ENCODE data around the gene LONP2.
A peak's percentile ranks its signal among the peaks of the same experiment; 100 is the strongest.

Gene LONP2

GRCh38 chr16:48261569-48261968 is 17.5 kb downstream of the LONP2 start:
- Mint-ChIP-seq H3K4me1 (ENCODE audit: low read depth) (peaks cover 2% of the 10 kb centered on the region), H3K36me3 (ENCODE audit: low read depth) (peaks cover 47% of the 10 kb centered on the region), H3K27ac (no peak overlapping the region), H3K4me3 (no peak overlapping the region), H3K27me3 (ENCODE audit: low read depth) (no peaks in the 10 kb centered on the region), H3K9me3 (peaks cover 4% of the 10 kb centered on the region)

GRCh38 chr16:48262631-48263030 is 18.5 kb downstream of the LONP2 start:
- peaks cover 46% of the 10 kb centered on the region for H3K36me3 Mint-ChIP-seq (ENCODE audit: low read depth)
- no peak overlapping the region for H3K27ac Mint-ChIP-seq
- peaks cover 3% of the 10 kb centered on the region for H3K4me1 Mint-ChIP-seq (ENCODE audit: low read depth)
- peaks cover 4% of the 10 kb centered on the region for H3K9me3 Mint-ChIP-seq
- H3K4me3 Mint-ChIP-seq = no peak overlapping the region
- no peaks in the 10 kb centered on the region for H3K27me3 Mint-ChIP-seq (ENCODE audit: low read depth)

- Mint-ChIP-seq H3K9me3 (no peaks in the 10 kb centered on the region), H3K4me3 (no peak overlapping the region), H3K27ac (peak overlapping the region; percentile 26), H3K4me1 (ENCODE audit: low read depth) (peaks cover 4% of the 10 kb centered on the region), H3K36me3 (ENCODE audit: low read depth) (peaks cover 18% of the 10 kb centered on the region), H3K27me3 (ENCODE audit: low read depth) (no peaks in the 10 kb centered on the region)
These were observed 24.9 kb downstream of the LONP2 start for GRCh38 chr16:48269011-48269410.

DNA sequence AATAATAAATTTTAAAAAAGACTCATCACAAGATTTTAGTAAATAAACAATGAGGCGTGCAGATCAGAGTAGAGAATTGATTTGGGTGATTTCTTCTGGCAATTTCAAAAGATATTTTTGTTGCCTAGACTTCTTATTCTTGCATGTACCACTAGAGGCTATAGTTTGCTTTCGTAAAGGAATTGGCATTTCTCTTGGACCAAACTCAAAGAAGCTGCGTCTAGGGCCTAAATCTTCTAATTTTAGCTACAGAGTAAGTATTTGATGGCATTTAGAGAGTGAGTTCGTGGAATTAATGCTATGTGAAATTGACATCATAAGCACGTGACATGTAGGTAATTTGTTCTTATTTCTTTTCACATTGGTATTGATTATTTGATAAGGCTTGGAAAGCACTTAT is 27.6 kb downstream of the LONP2 start:
- Mint-ChIP-seq H3K27ac (no peak overlapping the region), H3K9me3 (no peaks in the 10 kb centered on the region), H3K27me3 (ENCODE audit: low read depth) (no peaks in the 10 kb centered on the region), H3K36me3 (ENCODE audit: low read depth) (peaks cover 10% of the 10 kb centered on the region), H3K4me1 (ENCODE audit: low read depth) (peaks cover 5% of the 10 kb centered on the region), H3K4me3 (no peak overlapping the region)

- Mint-ChIP-seq H3K9me3 (no peaks in the 10 kb centered on the region), H3K36me3 (ENCODE audit: low read depth) (peaks cover 15% of the 10 kb centered on the region), H3K27ac (no peak overlapping the region), H3K4me1 (ENCODE audit: low read depth) (peaks cover 2% of the 10 kb centered on the region), H3K27me3 (ENCODE audit: low read depth) (no peaks in the 10 kb centered on the region), H3K4me3 (no peak overlapping the region)
These were observed 28.8 kb downstream of the LONP2 start for GRCh38 chr16:48272837-48273421.

GRCh38 chr16:48274476-48274875 is 30.4 kb downstream of the LONP2 start:
- no peaks in the 10 kb centered on the region for H3K9me3 Mint-ChIP-seq
- H3K27ac Mint-ChIP-seq = no peak overlapping the region
- H3K4me3 Mint-ChIP-seq = no peak overlapping the region
- H3K4me1 Mint-ChIP-seq (ENCODE audit: low read depth) = peaks cover 2% of the 10 kb centered on the region
- no peaks in the 10 kb centered on the region for H3K27me3 Mint-ChIP-seq (ENCODE audit: low read depth)
- peaks cover 20% of the 10 kb centered on the region for H3K36me3 Mint-ChIP-seq (ENCODE audit: low read depth)

DNA sequence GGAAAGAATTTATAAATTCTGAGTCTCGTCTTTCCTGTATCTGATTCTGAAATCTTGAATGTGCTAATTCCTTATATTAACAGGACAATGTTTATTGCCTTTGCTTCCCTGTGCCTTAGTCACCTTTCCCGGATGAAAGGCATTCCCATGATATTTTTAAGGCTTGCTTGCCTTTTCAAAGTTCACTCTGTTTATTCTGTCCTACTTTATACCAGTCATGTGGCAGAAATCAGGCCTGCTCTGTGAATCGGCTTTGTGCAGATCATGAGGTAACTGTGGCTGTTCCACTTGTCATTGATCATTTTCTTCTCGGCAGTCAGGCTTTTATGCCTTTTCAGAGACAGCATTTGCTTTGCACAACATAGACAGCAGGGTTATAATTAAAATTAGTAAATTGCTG is 32.0 kb downstream of the LONP2 start:
- Mint-ChIP-seq H3K36me3 (ENCODE audit: low read depth) (peaks cover 28% of the 10 kb centered on the region), H3K27ac (no peak overlapping the region)

GRCh38 chr16:48277158-48277557 is 33.1 kb downstream of the LONP2 start:
- no peak overlapping the region for H3K27ac Mint-ChIP-seq
- H3K4me3 Mint-ChIP-seq = no peak overlapping the region
- peaks cover 5% of the 10 kb centered on the region for H3K4me1 Mint-ChIP-seq (ENCODE audit: low read depth)
- peaks cover 28% of the 10 kb centered on the region for H3K36me3 Mint-ChIP-seq (ENCODE audit: low read depth)
- no peaks in the 10 kb centered on the region for H3K9me3 Mint-ChIP-seq
- H3K27me3 Mint-ChIP-seq (ENCODE audit: low read depth) = no peaks in the 10 kb centered on the region

More for the DNA sequence above, 32.0 kb downstream of the LONP2 start:
- Mint-ChIP-seq H3K4me1 (ENCODE audit: low read depth) (peaks cover 5% of the 10 kb centered on the region), H3K4me3 (no peak overlapping the region), H3K9me3 (no peaks in the 10 kb centered on the region), H3K27me3 (ENCODE audit: low read depth) (no peaks in the 10 kb centered on the region)

DNA sequence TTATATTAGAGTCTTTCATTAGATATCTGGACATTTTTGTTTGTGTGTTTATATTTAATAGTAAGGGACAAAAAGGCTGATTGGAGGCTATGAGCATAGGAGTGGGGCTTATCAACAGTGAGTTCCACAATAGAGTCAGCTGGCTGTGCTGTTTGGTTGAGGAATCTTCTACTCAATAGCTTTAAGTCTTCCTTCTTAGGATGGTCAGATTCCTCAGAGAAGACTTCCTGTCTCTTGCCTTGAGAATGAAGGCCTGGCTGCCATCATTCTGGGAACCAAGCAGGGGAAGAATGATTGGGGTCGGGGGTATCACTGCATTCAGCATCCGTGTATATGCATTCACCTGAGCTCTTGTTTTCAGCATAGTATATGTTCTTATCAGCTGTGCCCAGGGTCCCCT is 35.1 kb downstream of the LONP2 start:
- H3K27ac Mint-ChIP-seq = no peak overlapping the region
- no peaks in the 10 kb centered on the region for H3K9me3 Mint-ChIP-seq
- no peaks in the 10 kb centered on the region for H3K27me3 Mint-ChIP-seq (ENCODE audit: low read depth)
- H3K4me3 Mint-ChIP-seq = no peak overlapping the region
- peaks cover 12% of the 10 kb centered on the region for H3K4me1 Mint-ChIP-seq (ENCODE audit: low read depth)
- H3K36me3 Mint-ChIP-seq (ENCODE audit: low read depth) = peaks cover 37% of the 10 kb centered on the region

DNA sequence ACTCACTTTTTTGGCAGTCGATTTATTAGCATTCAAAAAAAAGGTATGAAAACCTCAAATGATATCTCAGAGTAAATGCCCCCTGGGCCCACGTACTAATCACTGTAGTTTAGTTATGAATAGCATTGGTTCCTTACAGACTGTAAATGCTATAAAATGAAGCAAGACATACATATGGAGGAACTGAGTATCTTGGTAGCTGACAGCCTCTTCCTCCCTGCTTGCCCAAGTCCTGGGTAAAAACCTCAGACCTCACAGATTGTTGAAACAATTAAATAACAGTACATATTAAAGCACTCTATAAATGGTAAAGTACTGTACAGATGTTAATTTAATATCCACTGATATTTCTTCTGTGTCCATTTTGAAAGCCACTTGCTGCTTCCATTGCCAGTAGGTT is 36.4 kb downstream of the LONP2 start:
- Mint-ChIP-seq H3K4me3 (no peak overlapping the region), H3K27ac (no peak overlapping the region), H3K36me3 (ENCODE audit: low read depth) (peaks cover 43% of the 10 kb centered on the region), H3K9me3 (no peaks in the 10 kb centered on the region), H3K4me1 (ENCODE audit: low read depth) (peaks cover 21% of the 10 kb centered on the region), H3K27me3 (ENCODE audit: low read depth) (no peaks in the 10 kb centered on the region)

DNA sequence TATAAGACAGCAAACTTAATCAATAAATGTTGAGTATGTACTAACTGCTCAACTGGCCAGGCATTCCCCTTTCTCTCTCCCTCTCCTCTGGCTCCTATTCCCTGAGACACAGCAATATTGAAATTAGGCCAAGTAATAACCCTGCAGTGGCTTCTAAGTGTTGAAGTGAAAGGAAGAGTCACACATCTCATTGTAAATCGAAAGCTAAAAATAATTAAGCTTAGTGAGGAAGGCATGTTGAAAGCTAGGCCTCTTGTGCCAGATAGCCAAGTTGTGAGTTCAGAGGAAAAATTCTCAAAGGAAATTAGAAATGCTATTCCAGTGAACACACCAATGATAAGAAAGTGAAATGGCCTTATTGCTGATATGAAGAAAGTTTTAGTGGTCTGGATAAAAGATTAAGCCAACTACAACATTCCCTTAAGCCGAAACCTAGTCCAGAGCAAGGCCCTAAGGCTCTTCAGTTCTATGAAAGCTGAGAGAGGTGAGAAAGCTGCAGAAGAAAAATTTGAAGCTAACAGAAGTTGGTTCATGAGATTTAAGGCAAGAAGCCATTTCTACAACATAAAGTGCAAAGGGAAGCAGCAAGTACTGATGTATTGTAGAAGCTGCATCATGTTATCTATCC is 38.6 kb downstream of the LONP2 start:
- Mint-ChIP-seq H3K4me3 (no peak overlapping the region), H3K9me3 (peaks cover 14% of the 10 kb centered on the region), H3K27ac (no peak overlapping the region), H3K36me3 (ENCODE audit: low read depth) (peaks cover 57% of the 10 kb centered on the region), H3K4me1 (ENCODE audit: low read depth) (peaks cover 21% of the 10 kb centered on the region), H3K27me3 (ENCODE audit: low read depth) (no peaks in the 10 kb centered on the region)

DNA sequence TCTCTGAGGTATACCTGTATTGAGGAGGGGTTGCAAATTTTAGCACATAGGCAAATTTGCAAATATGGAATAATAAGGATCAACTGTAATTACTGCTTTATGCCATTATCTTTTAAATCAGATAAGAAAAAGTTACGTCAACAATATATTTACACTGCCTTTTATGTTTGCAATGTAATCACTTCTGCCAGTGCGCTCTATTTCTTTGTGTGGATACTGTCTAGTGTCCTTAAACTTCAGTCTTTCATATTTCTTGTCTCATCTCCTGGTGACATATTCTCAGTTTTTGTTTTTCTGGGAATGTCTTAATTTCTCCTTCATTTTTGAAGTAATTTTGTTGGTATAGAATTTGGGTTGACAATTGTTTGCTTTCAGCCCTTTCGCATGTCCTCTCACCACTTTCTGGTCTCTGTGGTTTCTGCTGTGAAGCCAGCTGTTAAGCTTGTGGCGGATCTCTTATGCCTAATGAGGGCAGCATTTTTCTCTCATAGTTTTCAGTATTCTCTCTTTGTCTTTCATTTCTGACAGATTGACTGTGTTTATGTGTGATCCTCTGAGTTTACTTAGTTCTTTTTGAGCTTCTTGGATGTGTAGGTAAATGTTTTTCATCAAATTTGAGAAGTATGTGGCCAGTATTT is 40.8 kb downstream of the LONP2 start:
- H3K36me3 Mint-ChIP-seq (ENCODE audit: low read depth) = peaks cover 49% of the 10 kb centered on the region
- peaks cover 15% of the 10 kb centered on the region for H3K9me3 Mint-ChIP-seq
- H3K4me3 Mint-ChIP-seq = no peak overlapping the region
- no peaks in the 10 kb centered on the region for H3K27me3 Mint-ChIP-seq (ENCODE audit: low read depth)
- peaks cover 19% of the 10 kb centered on the region for H3K4me1 Mint-ChIP-seq (ENCODE audit: low read depth)
- H3K27ac Mint-ChIP-seq = no peak overlapping the region

GRCh38 chr16:48287239-48287638 is 43.1 kb downstream of the LONP2 start:
- H3K9me3 Mint-ChIP-seq = peaks cover 15% of the 10 kb centered on the region
- no peak overlapping the region for H3K27ac Mint-ChIP-seq
- no peak overlapping the region for H3K4me3 Mint-ChIP-seq
- H3K36me3 Mint-ChIP-seq (ENCODE audit: low read depth) = peaks cover 52% of the 10 kb centered on the region
- H3K27me3 Mint-ChIP-seq (ENCODE audit: low read depth) = no peaks in the 10 kb centered on the region
- peaks cover 26% of the 10 kb centered on the region for H3K4me1 Mint-ChIP-seq (ENCODE audit: low read depth)

DNA sequence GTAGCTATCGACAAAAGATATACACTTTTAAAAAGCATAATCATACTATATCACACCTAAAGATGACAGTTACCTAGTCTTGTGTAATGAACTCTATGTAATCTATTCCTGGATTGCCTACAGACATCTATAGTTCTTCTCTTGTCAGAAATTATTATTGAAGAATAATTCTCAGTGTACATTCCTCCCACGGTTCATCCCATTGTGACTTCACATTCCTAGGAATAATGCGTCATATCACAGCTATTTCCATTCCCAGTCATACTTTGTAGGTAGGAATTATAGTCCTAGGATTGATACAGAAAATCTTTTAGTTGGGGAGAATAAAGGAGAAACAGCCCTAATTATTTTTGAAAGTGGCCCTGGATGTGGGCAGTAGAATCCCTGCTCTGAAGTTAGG is 47.2 kb downstream of the LONP2 start:
- Mint-ChIP-seq H3K36me3 (ENCODE audit: low read depth) (peaks cover 39% of the 10 kb centered on the region), H3K4me1 (ENCODE audit: low read depth) (peaks cover 12% of the 10 kb centered on the region), H3K9me3 (peaks cover 15% of the 10 kb centered on the region), H3K27ac (no peak overlapping the region), H3K27me3 (ENCODE audit: low read depth) (no peaks in the 10 kb centered on the region), H3K4me3 (no peak overlapping the region)

DNA sequence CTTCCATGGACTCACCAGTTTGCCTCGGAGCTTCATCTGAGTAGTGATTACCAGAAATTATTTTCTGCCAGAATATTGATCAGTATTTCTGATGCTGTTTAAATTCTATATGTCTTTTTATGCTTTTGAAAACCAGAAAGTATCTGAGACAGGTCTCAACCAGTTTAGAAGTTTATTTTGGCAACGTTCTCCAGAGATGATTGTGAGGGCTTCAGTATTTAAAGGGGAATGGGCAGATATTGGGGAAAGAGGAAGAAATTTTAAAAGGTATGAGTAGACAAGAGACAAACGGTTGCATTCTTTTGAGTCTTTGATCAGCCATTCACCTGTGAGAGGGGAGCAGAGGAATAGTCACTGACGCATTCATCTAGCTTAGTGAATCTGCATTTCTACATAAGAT is 47.7 kb downstream of the LONP2 start:
- Mint-ChIP-seq H3K4me1 (ENCODE audit: low read depth) (peaks cover 12% of the 10 kb centered on the region), H3K27ac (no peak overlapping the region), H3K27me3 (ENCODE audit: low read depth) (no peaks in the 10 kb centered on the region), H3K4me3 (no peak overlapping the region), H3K9me3 (peaks cover 14% of the 10 kb centered on the region), H3K36me3 (ENCODE audit: low read depth) (peaks cover 36% of the 10 kb centered on the region)

Measured in T-helper 1 cell treated with Interleukin-12 subunit alpha and Interleukin-12 subunit beta and Interleukin-4 antibody, amounts not matched to agents 30 μg/mL and 1 μg/mL, for 36 hours (primary cell).